Hepatic stellate cell (primary cell): ENCODE measurements around the gene ESPN.
A peak's percentile ranks its signal among the peaks of the same experiment; 100 is the strongest.

ENCODE experiments used
- DNase-seq: peaks from one replicate; pipeline ENCODE4 v3.0.0; 2011; ENCODE audit warnings: low spot score

Gene ESPN

GRCh38 chr1:6409733-6410132, 14.8 kb upstream of the ESPN start:
- no peak for DNase-seq

- DNase-seq, result no peak
These were observed 14.2 kb upstream of the ESPN start for GRCh38 chr1:6410248-6410893.

GRCh38 chr1:6412896-6413295, 11.7 kb upstream of the ESPN start:
- no peak for DNase-seq

GRCh38 chr1:6414443-6414844, 10.1 kb upstream of the ESPN start:
- peak; percentile 73 for DNase-seq

GRCh38 chr1:6414881-6415626, 9.5 kb upstream of the ESPN start:
- no peak for DNase-seq

GRCh38 chr1:6416295-6416656, 8.3 kb upstream of the ESPN start:
- DNase-seq, result no peak

GRCh38 chr1:6416906-6417305, 7.7 kb upstream of the ESPN start:
- DNase-seq, result no peak

- no peak for DNase-seq
These were observed 6.5 kb upstream of the ESPN start for GRCh38 chr1:6417961-6418667.

- no peak for DNase-seq
These were observed 5.7 kb upstream of the ESPN start for GRCh38 chr1:6418668-6419396.

GRCh38 chr1:6419397-6419803, 5.2 kb upstream of the ESPN start:
- no peak for DNase-seq

- no peak for DNase-seq
These were observed 4.6 kb upstream of the ESPN start, which contains the start of gene HES2 for GRCh38 chr1:6419804-6420453. HES2 (minus strand) TSS chr1:6419919; CDS start chr1:6419820, 99 bp downstream.

GRCh38 chr1:6420454-6421042, 4.0 kb upstream of the ESPN start:
- DNase-seq, result no peak

- no peak for DNase-seq
These were observed 3.3 kb upstream of the ESPN start for GRCh38 chr1:6421266-6421665.

GRCh38 chr1:6423321-6423999, 1.1 kb upstream of the ESPN start:
- DNase-seq, result no peak

GRCh38 chr1:6424000-6424565, 493 bp upstream of the ESPN start:
- no peak for DNase-seq

GRCh38 chr1:6425658-6426057, 1.1 kb downstream of the ESPN start:
- no peak for DNase-seq

- no peak for DNase-seq
These were observed 1.8 kb downstream of the ESPN start for GRCh38 chr1:6426277-6426971.

GRCh38 chr1:6426972-6427350, 2.4 kb downstream of the ESPN start:
- no peak for DNase-seq

- DNase-seq, result no peak
These were observed 3.1 kb downstream of the ESPN start for GRCh38 chr1:6427441-6428390.
